ENCODE results near the gene FAM110C.
"Not testable (repeated sequence)": the region's sequence is repeated elsewhere in the genome, so short reads cannot be mapped to it uniquely, and the experiment has no call there.

GRCh38 chr2:20259-20658, 26.0 kb downstream of the FAM110C start:
- TF ChIP-seq, protein P1, sequence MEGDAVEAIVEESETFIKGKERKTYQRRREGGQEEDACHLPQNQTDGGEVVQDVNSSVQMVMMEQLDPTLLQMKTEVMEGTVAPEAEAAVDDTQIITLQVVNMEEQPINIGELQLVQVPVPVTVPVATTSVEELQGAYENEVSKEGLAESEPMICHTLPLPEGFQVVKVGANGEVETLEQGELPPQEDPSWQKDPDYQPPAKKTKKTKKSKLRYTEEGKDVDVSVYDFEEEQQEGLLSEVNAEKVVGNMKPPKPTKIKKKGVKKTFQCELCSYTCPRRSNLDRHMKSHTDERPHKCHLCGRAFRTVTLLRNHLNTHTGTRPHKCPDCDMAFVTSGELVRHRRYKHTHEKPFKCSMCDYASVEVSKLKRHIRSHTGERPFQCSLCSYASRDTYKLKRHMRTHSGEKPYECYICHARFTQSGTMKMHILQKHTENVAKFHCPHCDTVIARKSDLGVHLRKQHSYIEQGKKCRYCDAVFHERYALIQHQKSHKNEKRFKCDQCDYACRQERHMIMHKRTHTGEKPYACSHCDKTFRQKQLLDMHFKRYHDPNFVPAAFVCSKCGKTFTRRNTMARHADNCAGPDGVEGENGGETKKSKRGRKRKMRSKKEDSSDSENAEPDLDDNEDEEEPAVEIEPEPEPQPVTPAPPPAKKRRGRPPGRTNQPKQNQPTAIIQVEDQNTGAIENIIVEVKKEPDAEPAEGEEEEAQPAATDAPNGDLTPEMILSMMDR (IDR thresholded peaks at IDR 0.05; ENCODE audit: low read depth, low read length, missing input control) = not testable (repeated sequence)
- TF ChIP-seq FOXA1 (IDR thresholded peaks at IDR 0.05); TAF1 (conservative IDR thresholded peaks at IDR 0.05); NR2F2 (IDR thresholded peaks at IDR 0.05): not testable (repeated sequence)
- peak; percentile 51 for TF ChIP-seq SP1 (IDR thresholded peaks at IDR 0.05)
